ENCODE data around the gene DDX6.
"Not testable (repeated sequence)": the region's sequence is repeated elsewhere in the genome, so short reads cannot be mapped to it uniquely, and the experiment has no call there.

Gene DDX6

DNA sequence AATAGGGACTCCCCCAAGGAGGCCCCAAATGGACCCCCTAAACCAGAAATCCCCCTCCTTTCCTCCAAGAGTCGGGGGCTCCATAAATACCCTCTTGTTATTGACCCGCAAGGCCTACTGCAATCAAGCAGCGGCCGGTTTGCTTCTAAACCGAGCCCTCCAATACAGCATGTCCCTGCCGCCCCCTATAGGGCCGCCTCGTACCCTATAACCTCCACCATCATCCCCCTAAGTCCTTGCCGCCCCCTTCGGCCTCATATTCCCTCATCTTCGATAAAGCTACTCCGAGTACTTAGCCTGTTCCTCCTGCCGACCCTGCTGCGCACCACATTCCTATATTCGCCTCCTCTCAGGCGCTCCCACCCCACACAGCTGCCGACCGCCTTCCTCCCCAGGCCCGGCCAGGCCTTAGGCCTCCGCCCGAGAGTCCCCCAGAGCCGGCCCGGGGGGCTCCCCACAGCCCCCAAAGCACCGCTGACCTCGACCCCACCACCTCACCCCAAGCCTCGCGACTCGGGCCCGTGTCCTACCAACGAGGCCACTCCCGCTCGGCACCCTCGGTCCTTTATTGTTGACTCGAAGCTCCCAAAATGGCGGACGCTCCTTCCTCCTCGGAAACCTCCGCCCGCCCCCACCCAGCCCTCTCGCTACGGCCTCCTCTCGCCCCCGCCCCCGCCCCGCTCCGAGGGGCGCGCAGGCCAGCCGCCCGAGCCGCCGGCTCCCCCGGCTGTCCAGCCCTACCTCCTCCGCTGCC lies 430 bp downstream of the DDX6 start:
- peak; percentile 55 for DNase-seq

DNA sequence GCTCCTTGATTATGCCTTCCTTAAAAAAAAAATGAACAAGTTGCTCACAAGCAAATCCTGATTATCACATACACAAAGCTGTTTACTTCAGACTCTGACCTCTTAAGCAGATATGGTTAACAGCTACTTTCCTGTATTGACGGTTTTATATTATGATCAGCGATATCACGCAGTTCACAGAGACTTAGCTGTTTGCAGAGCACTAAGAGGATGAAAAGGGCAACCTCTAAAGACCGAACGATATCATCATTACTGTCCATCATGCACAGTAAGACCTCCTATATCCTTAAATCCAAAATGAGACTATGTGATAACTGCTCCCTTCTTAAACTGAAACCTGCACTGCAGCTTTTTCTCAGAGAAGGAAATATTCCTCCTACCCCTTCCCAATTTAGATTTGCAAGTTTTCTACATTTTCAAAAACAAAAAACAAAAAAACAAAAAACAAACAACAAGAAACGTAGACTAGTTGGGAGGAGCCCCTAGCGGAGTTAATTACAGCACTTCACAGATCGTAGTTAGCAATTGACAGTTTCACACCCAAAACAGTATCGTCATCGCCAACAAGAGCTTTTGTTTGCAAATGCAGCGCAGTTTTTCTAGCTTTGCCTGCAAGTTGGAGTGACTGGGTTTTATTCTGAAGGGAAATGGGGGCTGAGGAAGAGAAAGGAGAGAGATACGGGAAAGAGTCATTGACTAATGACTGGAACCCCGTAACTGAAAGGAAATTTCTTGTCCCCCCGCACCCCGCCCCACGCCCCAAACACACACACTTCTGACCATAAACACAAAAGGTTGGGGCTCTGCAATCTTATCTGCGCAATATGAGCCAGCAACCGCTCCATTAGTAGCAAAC lies 1.2 kb downstream of the DDX6 start:
- DNase-seq: peak; percentile 21

- no peak for DNase-seq
These were observed 4.3 kb downstream of the DDX6 start for GRCh38 chr11:118786657-118787056.

DNA sequence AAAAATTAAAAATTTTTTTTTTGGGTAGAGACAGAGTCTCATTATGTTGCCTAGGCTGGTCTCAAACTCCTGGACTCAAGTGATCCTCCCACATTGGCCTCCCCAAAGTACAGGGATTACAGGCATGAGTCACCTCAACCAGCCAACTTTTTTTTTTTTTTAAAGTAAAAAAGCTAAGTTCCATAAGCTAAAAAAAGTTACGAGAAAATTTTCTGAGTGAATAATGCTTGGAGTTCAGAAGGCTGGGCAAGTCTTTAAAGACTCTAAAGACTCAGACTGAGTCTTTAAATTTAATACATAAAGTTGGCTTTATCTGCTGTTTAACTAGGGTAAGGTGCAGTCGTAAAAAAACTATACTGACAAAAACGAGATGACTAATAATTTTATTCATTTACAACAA lies 5.6 kb downstream of the DDX6 start:
- peak; percentile 65 for DNase-seq

DNA sequence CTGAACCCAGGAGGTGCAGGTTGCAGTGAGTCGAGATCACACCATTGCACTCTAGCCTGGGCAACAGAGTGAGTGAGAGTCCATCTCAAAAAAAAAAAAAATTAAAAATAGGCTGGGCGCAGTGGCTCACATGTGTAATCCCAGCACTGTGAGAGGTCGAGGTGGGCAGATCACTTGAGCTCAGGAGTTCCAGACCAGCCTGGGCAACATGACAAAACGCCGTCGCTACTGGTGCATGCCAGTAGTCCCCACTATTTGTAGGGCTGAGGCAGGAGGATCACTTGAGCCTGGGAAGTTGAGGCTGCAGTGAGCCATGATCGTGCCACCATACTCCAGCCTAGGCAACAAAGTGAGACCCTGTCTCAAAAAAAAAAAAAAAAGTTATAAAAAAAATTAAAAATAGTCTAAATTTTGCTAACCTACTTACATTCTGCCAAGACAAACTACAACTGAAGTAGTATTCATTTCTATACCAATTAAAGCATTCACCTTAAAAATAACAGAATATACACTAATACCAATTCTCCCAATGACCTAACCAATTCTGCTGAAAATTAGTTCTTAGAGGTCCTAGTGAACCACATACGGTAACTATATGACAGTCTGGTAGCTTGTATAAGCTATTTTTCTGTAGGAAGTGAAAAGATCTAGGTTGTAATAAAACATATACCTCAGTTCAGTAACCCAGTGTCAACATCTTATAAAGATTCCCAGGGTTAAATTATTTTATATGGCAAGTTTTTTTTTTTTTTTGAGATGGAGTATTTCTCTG lies 7.1 kb downstream of the DDX6 start:
- DNase-seq: no peak

- not testable (repeated sequence) for DNase-seq
These were observed 7.6 kb downstream of the DDX6 start for GRCh38 chr11:118783324-118783723.

GRCh38 chr11:118778898-118779297 lies 12.1 kb downstream of the DDX6 start:
- DNase-seq: no peak

DNA sequence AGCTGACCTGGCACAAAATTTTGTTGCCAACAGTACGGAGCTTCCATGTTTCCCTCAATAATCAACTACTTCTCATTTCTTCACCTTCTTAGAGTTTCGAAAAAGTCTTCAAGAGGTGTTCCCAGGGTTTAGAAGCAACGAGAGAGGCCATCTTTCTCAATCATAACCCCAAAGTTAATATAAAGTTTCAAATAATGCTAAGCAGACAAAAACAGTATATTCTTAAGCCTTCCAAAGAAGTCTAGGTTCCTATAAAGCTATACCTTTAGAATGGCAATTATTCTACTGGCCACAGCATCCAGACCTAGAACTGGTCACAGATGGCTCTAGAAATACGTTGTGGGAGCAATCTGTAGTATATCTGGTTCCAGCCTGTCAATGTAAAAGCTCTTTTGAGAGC lies 16.9 kb downstream of the DDX6 start:
- no peak for DNase-seq

DNA sequence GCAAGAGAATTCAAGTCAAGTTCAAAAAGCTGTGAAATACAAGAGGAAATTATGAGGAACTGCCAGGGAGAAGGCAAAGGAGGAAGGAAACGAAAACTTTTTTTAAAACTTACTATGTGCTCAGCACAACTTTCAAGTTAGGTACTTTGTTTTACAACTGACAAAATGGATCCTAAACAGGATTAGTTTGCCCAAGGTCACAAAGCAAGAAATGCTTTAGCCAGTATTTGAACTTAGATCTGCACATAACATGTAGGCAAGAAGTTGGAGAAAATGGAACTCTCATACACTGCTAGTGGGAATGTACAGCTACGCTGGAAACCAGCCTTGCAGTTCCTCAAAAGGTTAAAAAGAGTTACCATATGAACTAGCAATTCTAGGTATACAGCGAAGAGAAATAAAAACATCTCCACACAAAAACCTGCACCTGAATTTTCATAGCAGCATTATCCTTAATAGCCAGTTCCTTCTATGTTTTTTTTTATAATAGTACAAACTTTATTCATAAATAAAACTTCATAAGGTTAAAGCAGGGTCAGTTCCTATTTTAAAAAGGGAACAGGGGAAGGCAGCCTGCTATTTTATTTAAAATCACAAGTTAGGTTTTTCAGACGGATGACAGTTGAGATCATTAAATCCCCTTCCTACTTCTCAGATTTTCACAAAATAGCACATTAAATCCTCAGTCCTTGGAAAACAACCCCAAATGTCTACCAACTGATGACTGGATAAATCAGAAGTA lies 19.2 kb downstream of the DDX6 start:
- no peak for DNase-seq

DNA sequence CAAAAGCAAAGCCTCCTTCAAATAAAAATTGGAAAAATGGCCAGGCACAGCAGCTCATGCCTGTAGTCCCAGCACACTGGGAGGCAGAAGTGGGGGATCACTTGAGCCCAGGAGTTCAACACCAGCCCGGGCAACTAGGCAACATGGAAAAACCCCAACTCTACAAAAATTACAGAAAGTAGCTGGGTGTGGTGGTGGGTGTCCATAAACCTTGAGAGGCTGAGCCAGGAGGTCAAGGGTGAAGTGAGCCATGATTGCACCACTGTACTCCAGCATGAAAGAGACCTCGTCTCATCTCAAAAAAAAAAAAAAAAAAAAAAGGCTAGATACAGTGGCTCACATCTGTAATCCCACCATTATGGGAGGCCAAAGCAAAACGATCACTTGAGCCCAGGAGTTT lies 22.3 kb downstream of the DDX6 start:
- no peak for DNase-seq

DNA sequence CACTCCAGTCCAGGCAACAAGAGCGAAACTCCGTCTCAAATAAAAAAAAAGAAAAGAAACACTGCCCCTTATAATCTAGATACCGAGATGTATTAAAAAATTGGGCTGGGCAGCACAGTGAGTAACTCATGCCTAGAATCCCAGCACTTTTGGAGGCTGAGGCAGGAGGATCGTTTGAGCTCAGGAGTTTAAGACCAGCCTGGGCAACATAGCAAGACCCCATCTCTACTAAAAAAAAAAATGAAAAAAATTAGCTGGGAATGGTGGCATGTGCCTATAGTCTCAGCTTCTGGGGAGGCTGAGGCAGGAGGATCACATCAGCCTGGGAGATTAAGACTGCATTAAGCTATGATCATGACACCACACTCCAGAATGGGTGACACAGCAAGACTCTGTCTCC lies 24.9 kb downstream of the DDX6 start:
- no peak for DNase-seq

GRCh38 chr11:118765095-118765691 lies 25.8 kb downstream of the DDX6 start:
- DNase-seq: not testable (repeated sequence)

- no peak for DNase-seq
These were observed 27.9 kb downstream of the DDX6 start for GRCh38 chr11:118763041-118763440.

- not testable (repeated sequence) for DNase-seq
These were observed 29.0 kb downstream of the DDX6 start for GRCh38 chr11:118761981-118762380.

DNA sequence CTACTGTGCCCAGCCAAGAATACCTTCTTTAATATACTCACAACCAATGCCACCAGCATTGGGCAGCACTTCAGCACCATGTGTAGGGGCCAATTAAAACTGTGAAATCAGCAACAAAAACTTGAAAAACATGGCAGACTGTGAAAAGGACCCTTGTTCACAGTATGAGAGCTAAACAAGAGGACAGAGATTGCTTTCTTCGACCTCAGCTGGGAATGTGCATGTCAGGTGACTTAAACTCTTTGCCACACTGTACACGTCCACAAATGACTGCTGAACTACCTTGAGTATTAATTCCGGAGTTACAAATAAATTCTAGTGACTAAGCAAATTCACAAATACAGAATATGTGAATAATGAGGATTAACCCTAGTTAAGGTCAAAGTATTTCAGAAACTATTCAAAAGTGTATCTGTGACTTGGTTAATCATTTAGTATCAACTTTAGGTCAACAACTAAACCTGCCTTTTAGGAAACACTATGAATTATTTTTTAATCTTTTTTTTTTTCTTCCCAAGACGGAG lies 33.0 kb downstream of the DDX6 start:
- no peak for DNase-seq

DNA sequence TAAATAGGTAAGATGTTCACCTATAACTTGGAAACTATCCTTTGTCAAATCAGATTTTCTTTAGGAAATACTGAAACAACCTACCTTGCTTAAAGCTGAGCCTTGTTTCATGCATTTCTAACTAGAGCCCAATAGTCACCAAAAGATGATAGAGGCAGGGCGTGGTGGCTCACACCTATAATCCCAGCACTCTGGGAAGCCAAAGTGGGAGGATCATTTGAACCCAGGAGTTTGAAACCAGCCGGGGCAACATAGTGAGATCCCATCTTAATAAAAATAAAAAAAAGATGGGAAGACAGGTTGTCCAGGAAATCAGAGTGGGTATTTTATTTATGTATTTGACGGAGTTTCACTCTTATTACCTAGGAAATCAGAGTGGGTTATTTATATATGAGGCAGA lies 38.3 kb downstream of the DDX6 start:
- DNase-seq: no peak

DNA sequence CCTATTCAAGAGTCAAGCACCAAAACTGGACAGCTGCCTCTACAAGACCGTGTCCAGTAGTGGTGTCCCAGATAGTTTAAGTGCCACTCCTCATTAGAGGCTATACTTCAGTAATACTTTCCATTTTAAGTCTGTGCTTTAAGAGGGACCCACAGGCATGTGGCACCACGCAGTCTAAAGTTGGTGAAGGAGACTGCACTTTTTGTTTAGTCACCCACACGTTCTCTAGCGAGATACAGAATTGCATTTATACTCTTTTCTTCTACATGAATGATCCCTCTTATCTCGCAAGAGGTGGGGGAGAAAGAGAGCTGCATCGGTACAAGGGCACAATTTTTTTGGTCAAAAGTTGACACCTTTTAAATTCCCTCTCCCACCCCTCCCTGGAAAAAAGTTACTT lies 41.5 kb downstream of the DDX6 start:
- DNase-seq: no peak

GRCh38 chr11:118748056-118748455 lies 42.9 kb downstream of the DDX6 start:
- DNase-seq: no peak

DNA sequence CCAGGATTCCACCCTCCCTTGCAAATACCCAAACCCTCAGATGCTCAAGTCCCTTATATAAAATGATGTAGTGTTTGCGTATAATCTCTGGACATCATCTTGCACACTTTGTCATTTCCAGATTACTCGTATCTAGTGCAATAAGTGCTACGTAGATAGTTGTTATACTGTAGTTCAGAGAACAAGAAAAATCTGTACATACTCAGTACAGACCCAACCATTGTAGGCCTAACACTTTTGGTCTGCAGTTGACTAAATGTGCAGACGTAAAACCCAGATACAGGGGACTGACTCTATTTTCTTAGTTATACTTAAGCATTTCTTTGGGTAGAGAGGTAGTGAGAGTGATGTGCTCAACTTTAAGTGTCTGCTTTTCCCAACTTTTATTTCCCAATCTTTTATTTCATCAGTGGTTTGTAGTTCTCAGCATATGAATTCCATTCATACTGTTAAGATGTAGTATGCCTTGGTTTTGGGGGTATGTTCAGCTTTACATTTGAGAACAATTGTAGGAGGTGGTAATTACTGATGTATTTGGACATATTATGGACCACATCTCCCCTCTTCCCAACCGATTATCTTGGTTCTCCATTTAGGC lies 43.9 kb downstream of the DDX6 start:
- DNase-seq: no peak

- DNase-seq: no peak
These were observed 46.9 kb downstream of the DDX6 start for GRCh38 chr11:118744046-118744445.

- DNase-seq: no peak
These were observed 48.7 kb downstream of the DDX6 start for GRCh38 chr11:118742304-118742703.

- peak; percentile 23 for DNase-seq
These were observed 50.1 kb downstream of the DDX6 start for GRCh38 chr11:118740892-118741291.
